ENCODE data around the gene CALR.
"Not testable (repeated sequence)": the region's sequence is repeated elsewhere in the genome, so short reads cannot be mapped to it uniquely, and the experiment has no call there.

CALR gene

DNA sequence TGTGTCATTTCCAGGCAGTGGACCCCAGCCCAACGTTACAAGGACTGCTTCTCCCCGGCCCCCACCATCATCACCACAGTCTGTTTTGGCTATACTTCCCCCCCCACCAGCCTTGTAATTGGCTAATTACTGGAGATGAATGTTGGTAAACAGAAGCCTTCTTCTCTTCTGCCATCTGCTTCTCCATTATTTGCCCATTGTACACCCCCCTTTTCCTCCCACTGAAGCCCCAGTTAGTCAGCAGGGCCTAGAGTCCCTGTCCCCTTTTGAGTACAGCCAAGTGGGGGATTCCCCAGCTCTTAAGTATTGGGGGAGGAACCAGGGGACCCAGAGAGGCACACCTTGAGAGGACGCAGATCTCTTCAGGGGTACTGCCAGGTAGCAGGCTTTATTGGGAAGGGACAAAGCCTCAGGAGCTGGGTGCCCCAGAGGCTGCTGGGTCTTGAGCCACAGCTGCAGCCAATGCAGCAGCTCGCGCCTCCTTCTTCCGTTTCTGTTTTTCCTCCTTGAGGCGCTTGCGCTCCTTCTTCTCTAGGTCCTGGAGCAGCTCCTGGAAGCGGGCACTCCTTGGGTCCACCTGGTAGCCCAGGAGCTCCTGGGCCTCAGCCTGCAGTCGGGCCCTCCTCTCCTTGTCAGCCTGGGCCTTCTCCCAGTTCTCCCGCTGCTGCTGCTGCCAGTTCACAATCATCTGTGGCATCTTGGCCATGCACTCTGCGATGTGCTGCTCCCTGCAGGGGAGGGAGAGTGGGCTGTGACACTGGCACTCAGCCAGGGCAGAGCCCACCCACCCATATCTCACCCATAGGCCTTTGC lies 15.6 kb downstream of the CALR start:
- no peak for DNase-seq

DNA sequence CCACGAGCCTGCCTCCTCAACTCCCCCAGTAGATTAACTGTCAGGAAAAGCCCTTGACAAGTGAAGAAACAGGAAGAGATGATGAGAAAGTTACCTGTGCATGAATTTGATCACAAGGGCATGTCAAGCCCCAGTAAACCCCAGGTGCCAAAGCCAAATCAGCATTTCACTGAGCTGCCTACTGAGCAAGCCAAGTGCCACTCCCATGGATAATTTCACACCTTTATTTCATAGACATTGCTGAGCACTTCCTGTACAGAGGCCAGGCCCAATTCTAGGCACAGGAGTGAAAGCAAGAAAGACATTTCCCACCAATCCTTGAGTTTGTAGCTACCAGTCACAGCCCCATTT lies 16.2 kb downstream of the CALR start:
- DNase-seq, result no peak

DNA sequence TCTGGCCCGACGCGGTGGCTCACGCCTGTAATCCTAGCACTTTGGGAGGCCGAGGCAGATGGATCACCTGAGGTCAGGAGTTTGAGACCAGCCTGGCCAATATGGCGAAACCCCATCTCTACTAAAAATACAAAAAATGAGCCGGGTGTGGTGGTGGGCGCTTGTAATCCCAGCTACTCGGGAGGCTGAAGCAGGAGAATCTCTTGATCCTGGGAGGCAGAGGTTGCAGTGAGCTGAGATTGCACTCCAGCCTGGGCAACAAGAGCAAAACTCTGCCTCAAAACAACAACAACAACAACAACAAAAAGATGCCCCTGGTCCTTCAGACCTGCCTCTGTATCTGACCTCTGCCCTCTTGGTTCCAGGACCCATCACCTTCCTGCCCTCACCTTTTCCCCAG lies 17.2 kb downstream of the CALR start:
- DNase-seq, result not testable (repeated sequence)

DNA sequence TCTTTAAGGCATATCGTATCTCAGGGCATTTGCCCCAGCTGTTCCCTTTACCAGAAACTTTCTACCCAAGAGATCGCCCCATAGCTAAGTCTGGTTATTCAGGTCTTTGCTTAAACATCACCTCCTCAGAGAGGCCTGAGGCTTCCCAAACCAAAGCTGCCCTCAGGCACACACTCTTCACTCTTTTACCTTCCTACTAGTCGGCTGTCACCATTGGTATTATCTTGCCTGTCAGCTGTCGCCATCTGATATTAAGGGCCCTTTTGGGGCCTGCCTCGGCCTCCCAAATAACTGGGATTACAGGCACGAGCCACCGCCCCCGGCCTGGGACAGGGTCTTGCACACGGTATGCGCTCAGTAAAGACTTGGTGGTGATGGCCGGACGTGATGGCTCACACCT lies 17.6 kb downstream of the CALR start:
- no peak for DNase-seq

- peak; percentile 83 for DNase-seq
These were observed 18.3 kb downstream of the CALR start, which contains the start of gene GADD45GIP1 for GRCh38 chr19:12956446-12957388. Gene GADD45GIP1, minus strand, starts transcription at chr19:12957223. Its CDS starts 11 bp downstream, at chr19:12957212.

- DNase-seq, result not testable (repeated sequence)
These were observed 19.1 kb downstream of the CALR start for GRCh38 chr19:12957389-12957952.

GRCh38 chr19:12959481-12959880 lies 21.1 kb downstream of the CALR start:
- DNase-seq, result no peak

- peak; percentile 86 for DNase-seq
These were observed 26.8 kb downstream of the CALR start for GRCh38 chr19:12965017-12965811.

DNA sequence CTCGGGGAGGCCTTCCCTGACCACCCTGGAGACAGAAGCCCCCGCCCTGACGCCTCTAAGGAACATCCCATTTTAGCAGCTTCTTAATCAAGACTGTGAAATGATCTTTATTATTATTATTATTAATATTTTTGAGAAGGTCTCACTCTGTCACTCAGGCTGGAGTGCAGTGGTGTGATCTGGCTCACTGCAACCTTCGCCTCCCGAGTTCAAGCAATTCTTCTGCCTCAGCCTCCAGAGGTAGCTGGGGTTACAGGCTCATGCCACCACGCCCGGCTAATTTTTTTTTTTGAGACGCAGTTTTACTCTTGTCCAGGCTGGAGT lies 27.4 kb downstream of the CALR start:
- DNase-seq, result no peak

DNA sequence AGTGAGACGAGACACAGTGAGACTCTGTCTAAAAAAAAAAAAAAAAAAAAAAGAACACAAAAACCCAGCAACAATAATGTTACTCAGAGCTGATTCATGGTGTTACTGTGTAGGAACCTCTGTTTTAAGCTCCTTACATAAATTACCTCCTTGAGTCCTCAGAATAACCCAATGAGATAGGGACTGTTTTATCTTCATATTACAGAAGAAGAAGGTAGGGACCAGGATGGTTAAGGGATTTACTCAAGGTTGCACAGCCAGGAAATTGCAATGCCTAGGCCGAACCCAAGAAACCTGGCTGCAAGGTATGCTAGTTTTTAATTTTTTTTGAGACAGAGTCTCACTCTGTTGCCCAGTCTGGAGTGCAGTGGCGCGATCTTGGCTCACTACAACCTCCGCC lies 29.5 kb downstream of the CALR start:
- DNase-seq, result no peak

- DNase-seq, result no peak
These were observed 31.0 kb downstream of the CALR start, which contains the start of gene DAND5 for GRCh38 chr19:12969292-12969988. Gene DAND5, plus strand, starts transcription at chr19:12969576. Its CDS starts 85 bp downstream, at chr19:12969661.

DNA sequence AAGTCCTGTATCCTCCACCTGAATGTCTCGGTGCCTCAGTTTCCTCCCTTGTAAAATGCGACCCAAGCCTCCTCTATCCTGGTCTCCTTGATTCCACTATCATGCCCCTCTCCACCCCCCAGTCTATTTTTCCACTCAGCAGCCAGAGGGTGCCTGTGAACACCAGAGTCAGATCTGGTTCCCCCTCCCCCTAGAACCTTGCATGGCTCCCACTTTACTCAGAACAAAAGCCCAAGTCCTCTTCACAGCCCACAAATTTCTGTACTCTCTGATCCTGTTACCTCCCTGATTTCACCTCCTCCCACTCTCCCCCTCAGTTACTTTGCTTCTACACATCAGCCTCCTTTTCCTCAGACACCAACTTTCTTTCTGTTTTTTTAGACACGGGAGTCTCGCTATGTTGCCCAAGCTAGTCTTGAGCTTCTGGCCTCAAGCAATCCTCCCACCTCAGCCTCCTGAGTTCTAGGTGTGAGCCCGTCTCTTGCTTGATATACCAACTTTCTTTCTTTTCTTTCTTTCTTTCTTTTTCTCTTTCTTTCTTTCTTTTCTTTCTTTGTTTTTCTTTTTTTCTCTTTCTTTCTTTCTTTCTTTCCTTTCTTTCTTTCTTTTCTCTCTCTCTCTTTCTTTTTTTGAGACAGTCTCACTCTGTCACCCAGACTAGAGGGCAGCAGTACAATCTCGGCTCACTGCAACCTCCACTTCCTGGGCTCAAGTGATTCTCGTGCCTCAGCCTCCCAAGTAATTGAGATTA lies 31.8 kb downstream of the CALR start:
- DNase-seq, result no peak

DNA sequence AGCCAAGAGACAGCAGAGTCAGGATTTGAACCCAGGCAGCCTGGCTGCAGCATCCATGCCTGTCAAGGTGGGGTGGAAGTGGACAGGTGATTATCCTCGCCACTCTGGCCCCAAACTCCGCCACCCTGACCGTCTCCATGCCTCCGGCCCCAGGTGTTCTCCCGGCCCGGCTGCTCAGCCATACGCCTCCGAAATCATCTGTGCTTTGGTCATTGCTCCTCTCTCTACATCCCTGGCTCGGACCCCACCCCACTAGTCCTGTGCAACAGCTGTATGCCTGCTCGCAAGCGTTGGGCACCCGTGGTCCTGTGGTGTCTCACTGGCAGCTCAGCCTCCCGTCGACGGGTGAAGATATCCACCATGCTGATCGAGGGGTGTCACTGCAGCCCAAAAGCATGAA lies 34.8 kb downstream of the CALR start:
- no peak for DNase-seq

DNA sequence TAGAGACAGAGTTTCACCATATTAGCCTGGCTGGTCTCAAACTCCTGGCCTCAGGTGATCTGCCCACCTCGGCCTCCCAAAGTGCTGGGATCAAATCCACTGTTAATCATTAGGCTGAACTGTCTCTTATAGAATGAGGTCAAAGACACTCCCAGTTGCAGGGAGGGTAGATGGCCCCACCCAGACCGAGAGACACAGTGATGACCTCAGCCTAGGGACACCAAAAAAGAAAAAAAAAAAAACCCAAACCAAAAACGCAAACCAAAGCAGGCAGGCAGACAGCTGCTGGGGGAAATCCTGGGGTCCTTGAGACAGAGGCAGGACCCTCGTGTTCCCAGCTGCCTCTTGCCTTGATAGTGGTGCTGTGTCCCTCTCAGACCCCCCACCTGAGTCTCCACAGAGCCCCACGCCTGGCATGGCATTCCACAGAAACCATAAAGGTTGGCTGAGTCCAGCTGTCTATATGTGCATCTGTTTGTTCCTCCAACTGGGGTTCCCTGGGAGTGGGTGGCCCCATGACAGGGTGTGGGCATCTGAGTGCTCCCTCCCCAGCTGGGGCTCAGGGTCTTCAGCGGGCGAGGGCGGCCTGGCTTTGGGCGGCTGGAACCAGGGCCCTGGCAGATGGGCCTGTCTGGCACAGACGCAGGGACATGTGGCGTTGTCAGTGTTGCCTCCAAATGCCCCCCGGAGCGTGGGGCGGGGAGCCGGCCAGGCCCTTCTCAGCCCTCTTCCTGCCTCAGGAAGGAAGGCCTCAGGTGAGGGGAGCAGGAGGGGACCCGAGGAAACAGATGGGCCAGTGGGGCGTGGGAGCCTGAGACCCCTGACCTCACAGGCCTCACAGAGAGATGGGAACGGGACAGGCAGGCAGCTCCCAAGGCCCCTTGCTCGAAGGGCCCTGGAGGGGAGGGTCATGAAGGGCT lies 36.2 kb downstream of the CALR start:
- no peak for DNase-seq

DNA sequence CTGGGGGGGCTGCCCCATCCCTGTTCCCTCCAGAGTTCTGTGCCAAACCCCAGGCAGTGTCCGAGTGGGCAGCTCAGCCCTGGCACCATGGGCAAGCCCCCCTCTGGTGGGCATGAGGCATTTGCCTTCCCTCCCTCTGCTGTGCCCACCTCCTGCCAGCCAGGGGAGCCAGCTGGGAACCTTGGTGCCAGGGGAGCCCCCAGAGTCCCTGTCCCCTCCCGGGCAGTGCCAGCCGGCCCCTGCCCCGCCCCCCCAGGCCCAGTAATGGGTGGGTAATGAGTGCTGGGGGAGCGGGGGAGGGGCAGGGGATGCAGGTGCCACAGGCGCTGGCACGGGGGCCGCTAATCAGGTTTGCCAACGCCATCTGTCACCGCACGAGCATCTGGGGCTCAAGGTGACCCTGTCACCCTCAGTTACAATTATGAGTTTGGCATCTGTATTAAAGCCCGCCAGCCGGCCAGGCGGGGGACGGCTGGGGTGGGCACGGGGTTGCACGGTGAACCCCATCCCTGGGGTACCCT lies 36.9 kb downstream of the CALR start:
- DNase-seq, result no peak

- DNase-seq, result not testable (repeated sequence)
These were observed 37.7 kb downstream of the CALR start for GRCh38 chr19:12976109-12976508.

DNA sequence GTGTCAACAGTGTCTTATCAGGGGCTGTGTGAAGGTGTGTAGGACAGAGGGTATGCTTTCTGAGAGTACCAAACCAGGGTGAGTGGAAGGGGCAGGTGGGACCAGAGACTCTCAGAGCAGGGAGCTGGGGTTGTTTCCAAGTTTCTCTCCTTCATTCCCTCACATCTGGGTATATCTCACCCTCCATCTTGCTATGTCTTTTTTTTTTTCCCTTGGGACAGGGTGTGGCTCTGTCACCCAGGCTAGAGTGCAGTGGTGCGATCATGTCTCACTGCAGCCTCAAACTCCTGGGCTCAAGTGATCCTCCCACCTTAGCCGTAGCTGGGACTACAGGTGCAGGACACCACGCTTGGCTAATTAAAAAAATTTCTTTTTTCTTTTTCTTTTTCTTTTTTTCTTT lies 41.6 kb downstream of the CALR start:
- DNase-seq, result no peak

GRCh38 chr19:12982648-12983047 lies 44.2 kb downstream of the CALR start:
- no peak for DNase-seq

GRCh38 chr19:12983091-12983490 lies 44.7 kb downstream of the CALR start:
- no peak for DNase-seq
